Ishikawa (cell line): ENCODE results near the gene RSL1D1.

Experiments used
- CEBPB ChIP-seq: IDR thresholded peaks from 2 replicates; pipeline ENCODE4 v1.6.1; 2012
- CREB1 ChIP-seq: IDR thresholded peaks from 2 replicates; pipeline ENCODE4 v1.6.1; 2012; ENCODE audit warnings: low read depth
- EGR1 ChIP-seq: IDR thresholded peaks from 2 replicates; pipeline ENCODE4 v1.6.1; 2012
- EP300 ChIP-seq: IDR thresholded peaks from 2 replicates; pipeline ENCODE4 v1.6.1; 2012; ENCODE audit warnings: borderline replicate concordance
- FOXM1 ChIP-seq: IDR thresholded peaks from 2 replicates; pipeline ENCODE4 v1.6.1; 2012; ENCODE audit warnings: low read depth, borderline replicate concordance
- MAX ChIP-seq: IDR thresholded peaks from 2 replicates; pipeline ENCODE4 v1.6.1; 2012
- NFIC ChIP-seq: IDR thresholded peaks from 2 replicates; pipeline ENCODE4 v1.6.1; 2012
- RAD21 ChIP-seq: IDR thresholded peaks from 2 replicates; pipeline ENCODE4 v1.6.1; 2012; ENCODE audit warnings: low read depth
- TAF1 ChIP-seq: IDR thresholded peaks from 2 replicates; pipeline ENCODE4 v1.6.1; 2012; ENCODE audit warnings: low read depth, mild to moderate bottlenecking
- TCF12 ChIP-seq: IDR thresholded peaks from 2 replicates; pipeline ENCODE4 v1.6.1; 2012; ENCODE audit warnings: low read depth
- TEAD4 ChIP-seq: IDR thresholded peaks from 2 replicates; pipeline ENCODE4 v1.6.1; 2012
- USF1 ChIP-seq: IDR thresholded peaks from 2 replicates; pipeline ENCODE4 v1.6.1; 2012
- YY1 ChIP-seq: IDR thresholded peaks from 2 replicates; pipeline ENCODE4 v1.6.1; 2012; ENCODE audit warnings: low read depth
- ZBTB7A ChIP-seq: IDR thresholded peaks from 2 replicates; pipeline ENCODE4 v1.6.1; 2012; ENCODE audit warnings: low read depth
- TF ChIP-seq, protein P1 (sequence below): IDR thresholded peaks from 2 replicates; pipeline ENCODE4 v1.6.1; 2012; ENCODE audit warnings: low read depth, mild to moderate bottlenecking

Gene RSL1D1

GRCh38 chr16:11892761-11893160 is 41.4 kb upstream of the RSL1D1 start:
- TF ChIP-seq TEAD4 (no peak), TCF12 (no peak), YY1 (no peak), TAF1 (no peak), EP300 (no peak), CREB1 (no peak), NFIC (no peak), CEBPB (no peak), ZBTB7A (no peak), EGR1 (no peak), USF1 (no peak)
- TF ChIP-seq, protein P1, sequence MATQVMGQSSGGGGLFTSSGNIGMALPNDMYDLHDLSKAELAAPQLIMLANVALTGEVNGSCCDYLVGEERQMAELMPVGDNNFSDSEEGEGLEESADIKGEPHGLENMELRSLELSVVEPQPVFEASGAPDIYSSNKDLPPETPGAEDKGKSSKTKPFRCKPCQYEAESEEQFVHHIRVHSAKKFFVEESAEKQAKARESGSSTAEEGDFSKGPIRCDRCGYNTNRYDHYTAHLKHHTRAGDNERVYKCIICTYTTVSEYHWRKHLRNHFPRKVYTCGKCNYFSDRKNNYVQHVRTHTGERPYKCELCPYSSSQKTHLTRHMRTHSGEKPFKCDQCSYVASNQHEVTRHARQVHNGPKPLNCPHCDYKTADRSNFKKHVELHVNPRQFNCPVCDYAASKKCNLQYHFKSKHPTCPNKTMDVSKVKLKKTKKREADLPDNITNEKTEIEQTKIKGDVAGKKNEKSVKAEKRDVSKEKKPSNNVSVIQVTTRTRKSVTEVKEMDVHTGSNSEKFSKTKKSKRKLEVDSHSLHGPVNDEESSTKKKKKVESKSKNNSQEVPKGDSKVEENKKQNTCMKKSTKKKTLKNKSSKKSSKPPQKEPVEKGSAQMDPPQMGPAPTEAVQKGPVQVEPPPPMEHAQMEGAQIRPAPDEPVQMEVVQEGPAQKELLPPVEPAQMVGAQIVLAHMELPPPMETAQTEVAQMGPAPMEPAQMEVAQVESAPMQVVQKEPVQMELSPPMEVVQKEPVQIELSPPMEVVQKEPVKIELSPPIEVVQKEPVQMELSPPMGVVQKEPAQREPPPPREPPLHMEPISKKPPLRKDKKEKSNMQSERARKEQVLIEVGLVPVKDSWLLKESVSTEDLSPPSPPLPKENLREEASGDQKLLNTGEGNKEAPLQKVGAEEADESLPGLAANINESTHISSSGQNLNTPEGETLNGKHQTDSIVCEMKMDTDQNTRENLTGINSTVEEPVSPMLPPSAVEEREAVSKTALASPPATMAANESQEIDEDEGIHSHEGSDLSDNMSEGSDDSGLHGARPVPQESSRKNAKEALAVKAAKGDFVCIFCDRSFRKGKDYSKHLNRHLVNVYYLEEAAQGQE = no peak

DNA sequence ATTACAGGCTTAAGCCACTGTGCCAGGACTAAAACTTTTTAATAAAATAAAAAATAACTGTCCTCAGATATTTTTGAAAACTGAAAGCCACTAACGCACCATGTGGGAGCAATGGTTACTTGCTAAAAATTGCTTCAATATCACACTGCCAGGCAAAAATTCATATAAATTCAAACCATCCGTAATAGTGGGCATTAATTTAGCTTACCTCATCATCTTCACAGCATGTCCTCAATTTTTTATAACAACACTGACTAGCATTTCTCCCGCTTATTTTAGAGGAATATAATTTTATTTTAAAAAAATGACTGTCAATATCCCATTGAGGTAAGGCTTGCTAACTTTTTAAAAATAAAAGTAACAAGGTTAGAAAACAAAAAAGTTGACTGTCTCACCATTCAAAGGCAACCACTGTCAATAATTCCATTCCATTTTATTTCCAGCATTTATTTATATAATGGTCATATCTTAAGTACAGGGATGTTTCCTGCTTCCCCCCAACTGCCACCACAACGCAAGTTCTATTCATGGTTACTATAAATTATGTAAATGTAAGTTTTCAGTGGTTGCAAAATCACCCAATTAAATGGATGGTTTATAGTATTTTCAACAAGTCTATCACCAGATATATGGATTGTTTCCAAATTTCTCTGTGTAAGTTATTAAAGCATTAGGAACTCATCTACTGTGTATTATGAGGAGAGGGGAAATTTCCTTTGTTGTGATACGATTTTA is 39.1 kb upstream of the RSL1D1 start:
- no peak for TF ChIP-seq CREB1
- no peak for TF ChIP-seq EP300
- TF ChIP-seq TCF12 = no peak
- no peak for TF ChIP-seq YY1
- TF ChIP-seq, protein P1 = no peak
- TF ChIP-seq TEAD4 = no peak
- TF ChIP-seq USF1 = no peak
- TF ChIP-seq NFIC = no peak
- no peak for TF ChIP-seq ZBTB7A
- TF ChIP-seq RAD21 = no peak
- no peak for TF ChIP-seq TAF1
- TF ChIP-seq EGR1 = no peak
- no peak for TF ChIP-seq MAX
- no peak for TF ChIP-seq FOXM1

DNA sequence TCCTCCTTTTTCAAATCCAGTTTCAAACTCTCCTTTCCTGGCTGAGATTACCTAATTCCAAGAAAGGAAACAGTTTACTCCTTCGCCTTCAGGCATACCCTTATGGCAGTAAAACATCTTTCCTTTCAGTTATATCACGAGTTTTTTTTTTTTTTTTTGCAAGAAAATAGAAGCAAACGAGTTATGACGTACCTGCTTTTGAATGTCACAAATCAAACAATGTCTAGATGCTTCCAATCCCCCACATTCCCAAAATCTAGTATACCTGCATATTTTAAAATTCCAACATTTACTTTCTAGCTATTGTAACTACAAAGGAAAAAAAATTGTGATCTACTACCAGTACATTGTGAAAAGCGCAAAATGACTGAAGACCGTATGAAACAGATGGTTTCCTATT is 35.5 kb upstream of the RSL1D1 start:
- TF ChIP-seq MAX (no peak), ZBTB7A (no peak), FOXM1 (no peak), EP300 (no peak), RAD21 (no peak), YY1 (no peak), TCF12 (no peak)

GRCh38 chr16:11884035-11884434 is 32.7 kb upstream of the RSL1D1 start:
- TF ChIP-seq YY1 = no peak
- TF ChIP-seq CEBPB = no peak
- TF ChIP-seq, protein P1 = no peak
- no peak for TF ChIP-seq FOXM1
- TF ChIP-seq USF1 = no peak
- TF ChIP-seq EGR1 = no peak
- TF ChIP-seq CREB1 = no peak

DNA sequence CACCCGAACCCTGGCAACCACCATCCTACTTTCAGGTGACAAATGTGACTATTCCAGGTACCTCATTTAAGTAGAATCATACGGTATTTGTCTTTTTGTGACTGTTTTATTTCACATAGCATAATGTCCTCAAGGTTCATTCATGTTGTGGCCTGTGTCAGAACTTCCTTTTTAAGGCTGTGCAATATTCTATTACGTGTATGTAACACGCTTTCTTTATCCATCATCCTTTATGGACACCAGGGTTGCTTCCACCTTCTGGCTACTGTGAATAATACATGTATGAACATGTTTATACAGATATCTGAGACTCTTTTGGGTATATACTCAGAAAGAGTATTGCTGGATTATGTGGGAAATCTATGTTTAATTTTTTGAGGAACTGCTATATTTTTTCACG is 28.7 kb upstream of the RSL1D1 start:
- TF ChIP-seq NFIC = no peak
- no peak for TF ChIP-seq TAF1
- TF ChIP-seq, protein P1 = no peak
